H9 (cell line): ENCODE data around the gene MILR1. TPM values are rescaled to one million over a fixed set of nuclear protein-coding genes. Genes with fewer than 3 reads are reported as not detected.

Source experiments
- DNase-seq: peaks from one replicate; pipeline ENCODE4 v3.0.0-alpha.2; 2017
- H2AFZ ChIP-seq: one replicate; pipeline ENCODE4 v1.6.1; 2013; ENCODE audit warnings: mild to moderate bottlenecking, low read length, control low read depth, moderate library complexity
- H2AK5ac ChIP-seq: 2 replicates; pipeline ENCODE4 v1.6.1; 2013; ENCODE audit warnings: low read length, control low read depth, mixed read lengths; ENCODE audit not compliant: insufficient read length
- H2BK120ac ChIP-seq: one replicate; pipeline ENCODE4 v1.6.1; 2013; ENCODE audit warnings: low read depth, mild to moderate bottlenecking, low read length, control low read depth, inconsistent platforms; ENCODE audit not compliant: poor library complexity, severe bottlenecking
- H2BK12ac ChIP-seq: 2 replicates; pipeline ENCODE4 v1.6.1; 2013; ENCODE audit warnings: low read length, control low read depth, mixed read lengths, low read depth; ENCODE audit not compliant: insufficient read length
- H2BK15ac ChIP-seq: 2 replicates; pipeline ENCODE4 v1.6.1; 2013; ENCODE audit warnings: low read depth, low read length, control low read depth
- H2BK20ac ChIP-seq: one replicate; pipeline ENCODE4 v1.6.1; 2013; ENCODE audit warnings: low read depth, mild to moderate bottlenecking, low read length, control low read depth, inconsistent platforms; ENCODE audit not compliant: poor library complexity, severe bottlenecking
- H2BK5ac ChIP-seq: 2 replicates; pipeline ENCODE4 v1.6.1; 2013; ENCODE audit warnings: low read length, control low read depth, mixed read lengths; ENCODE audit not compliant: insufficient read length
- H3K14ac ChIP-seq: 2 replicates; pipeline ENCODE4 v1.6.1; 2013; ENCODE audit warnings: low read length, control low read depth; ENCODE audit not compliant: insufficient read depth
- H3K18ac ChIP-seq: 2 replicates; pipeline ENCODE4 v1.6.1; 2013; ENCODE audit warnings: low read depth, mild to moderate bottlenecking, mixed read lengths, low read length, control low read depth; ENCODE audit not compliant: insufficient read length
- H3K23ac ChIP-seq: 2 replicates; pipeline ENCODE4 v1.6.1; 2013; ENCODE audit warnings: low read length, control low read depth, mixed read lengths, low read depth; ENCODE audit not compliant: insufficient read length
- H3K23me2 ChIP-seq: 2 replicates; pipeline ENCODE4 v1.6.1; 2013; ENCODE audit warnings: low read depth, mild to moderate bottlenecking, mixed read lengths, low read length, control low read depth; ENCODE audit not compliant: insufficient read length, poor library complexity, severe bottlenecking
- H3K27ac ChIP-seq: 2 replicates; pipeline ENCODE4 v1.5.1; 2013; ENCODE audit warnings: low read length, control low read depth, mixed read lengths, low read depth; ENCODE audit not compliant: insufficient read length
- H3K27me3 ChIP-seq: 2 replicates; pipeline ENCODE4 v1.6.1; 2013; ENCODE audit warnings: low read length, control low read depth, inconsistent platforms; ENCODE audit not compliant: insufficient read depth
- H3K4ac ChIP-seq: 2 replicates; pipeline ENCODE4 v1.6.1; 2013; ENCODE audit warnings: low read depth, mild to moderate bottlenecking, control low read depth, inconsistent platforms, low read length, moderate library complexity
- H3K4me1 ChIP-seq: 2 replicates; pipeline ENCODE4 v1.6.1; 2013; ENCODE audit warnings: low read length, control low read depth, inconsistent platforms; ENCODE audit not compliant: insufficient read depth
- H3K4me2 ChIP-seq: 2 replicates; pipeline ENCODE4 v1.6.1; 2013; ENCODE audit warnings: low read length, control low read depth, mixed read lengths; ENCODE audit not compliant: insufficient read length, insufficient read depth
- H3K56ac ChIP-seq: 2 replicates; pipeline ENCODE4 v1.6.1; 2013; ENCODE audit warnings: low read depth, mild to moderate bottlenecking, mixed read lengths, low read length, control low read depth; ENCODE audit not compliant: insufficient read length
- H3K79me1 ChIP-seq: 2 replicates; pipeline ENCODE4 v1.6.1; 2013; ENCODE audit warnings: low read depth, mild to moderate bottlenecking, moderate library complexity, low read length, control low read depth, inconsistent platforms; ENCODE audit not compliant: insufficient read depth, poor library complexity, severe bottlenecking
- H3K79me2 ChIP-seq: 2 replicates; pipeline ENCODE4 v1.6.1; 2013; ENCODE audit warnings: low read length, control low read depth, inconsistent platforms; ENCODE audit not compliant: insufficient read depth
- H3K9ac ChIP-seq: 2 replicates; pipeline ENCODE4 v1.6.1; 2013; ENCODE audit warnings: low read length, control low read depth, mixed read lengths; ENCODE audit not compliant: insufficient read length; ENCODE audit errors: extremely low read depth
- H3K9me3 ChIP-seq: one replicate; pipeline ENCODE4 v1.6.1; 2013; ENCODE audit warnings: low read depth, low read length, inconsistent platforms; ENCODE audit not compliant: control insufficient read depth
- H3T11ph ChIP-seq: one replicate; pipeline ENCODE4 v1.6.1; 2013; ENCODE audit warnings: mild to moderate bottlenecking, low read length, control low read depth, inconsistent platforms
- H4K20me1 ChIP-seq: one replicate; pipeline ENCODE4 v1.6.1; 2013; ENCODE audit not compliant: control insufficient read depth, insufficient read length, insufficient read depth
- H4K5ac ChIP-seq: 2 replicates; pipeline ENCODE4 v1.6.1; 2013; ENCODE audit warnings: low read depth, mild to moderate bottlenecking, mixed read lengths, low read length, control low read depth; ENCODE audit not compliant: insufficient read length
- H4K8ac ChIP-seq: replicated peaks from 2 replicates; pipeline ENCODE4 v1.6.1; 2013; ENCODE audit warnings: low read length, control low read depth, mixed read lengths, low read depth; ENCODE audit not compliant: insufficient read length
- H4K91ac ChIP-seq: 2 replicates; pipeline ENCODE4 v1.6.1; 2013; ENCODE audit warnings: low read depth, mild to moderate bottlenecking, moderate library complexity, mixed read lengths, low read length, control low read depth; ENCODE audit not compliant: insufficient read length
- H3K27ac Mint-ChIP-seq, 3 experiments: 2 replicates in 2 of 3; 3 replicates in 1 of 3; pipeline ENCODE4 v1.8.0; 2020 to 2021; ENCODE audit warnings: mixed read lengths in 3 of 3, mild to moderate bottlenecking in 1 of 3, moderate library complexity in 1 of 3
- H3K27me3 Mint-ChIP-seq: 2 replicates; pipeline ENCODE4 v1.8.0; 2021; ENCODE audit warnings: low read depth, mild to moderate bottlenecking, moderate library complexity, mixed read lengths
- H3K36me3 Mint-ChIP-seq, 3 experiments: 2 replicates in 2 of 3; 3 replicates in 1 of 3; pipeline ENCODE4 v1.8.0; 2020 to 2021; ENCODE audit warnings: low read depth in 3 of 3, mixed read lengths in 3 of 3; ENCODE audit not compliant: insufficient read depth in 1 of 3
- H3K4me1 Mint-ChIP-seq, 2 experiments: 2 replicates each; pipeline ENCODE4 v1.8.0; 2020; ENCODE audit warnings: mixed read lengths in 2 of 2
- H3K4me3 Mint-ChIP-seq, 2 experiments: 2 replicates in 1 of 2; 3 replicates in 1 of 2; pipeline ENCODE4 v1.8.0; 2020 to 2021; ENCODE audit warnings: mild to moderate bottlenecking in 2 of 2, mixed read lengths in 2 of 2, moderate library complexity in 1 of 2
- H3K9me3 Mint-ChIP-seq, 2 experiments: 2 replicates in 1 of 2; 3 replicates in 1 of 2; pipeline ENCODE4 v1.8.0; 2020; ENCODE audit warnings: mild to moderate bottlenecking in 2 of 2, mixed read lengths in 2 of 2, moderate library complexity in 1 of 2
- WGBS: extraction: QIAGEN DNeasy Blood & Tissue Kit; methylation state at CpG from one replicate; pipeline ENCODE4 v1.1.7; 2013; ENCODE audit warnings: missing lambda C conversion rate, low lambda C conversion rate, mixed read lengths; ENCODE audit not compliant: insufficient read length; ENCODE audit errors: extremely low coverage; 5-methylcytosine and 5-hydroxymethylcytosine counted together
- total RNA-seq: library from RNA; stranded (reverse); gene quantifications from 2 replicates; pipeline ENCODE4 v1.2.1, GENCODE V29; 2021
- TF ChIP-seq, protein P1 (sequence below): fragments of 200-600 bp; sonication (generic); conservative IDR thresholded peaks from 3 replicates; pipeline ENCODE4 v1.8.0; 2021; ENCODE audit warnings: antibody characterized with exemption, mild to moderate bottlenecking

The MILR1 gene
- total RNA-seq, 1 experiment from 2014 or later, result not detected

DNA sequence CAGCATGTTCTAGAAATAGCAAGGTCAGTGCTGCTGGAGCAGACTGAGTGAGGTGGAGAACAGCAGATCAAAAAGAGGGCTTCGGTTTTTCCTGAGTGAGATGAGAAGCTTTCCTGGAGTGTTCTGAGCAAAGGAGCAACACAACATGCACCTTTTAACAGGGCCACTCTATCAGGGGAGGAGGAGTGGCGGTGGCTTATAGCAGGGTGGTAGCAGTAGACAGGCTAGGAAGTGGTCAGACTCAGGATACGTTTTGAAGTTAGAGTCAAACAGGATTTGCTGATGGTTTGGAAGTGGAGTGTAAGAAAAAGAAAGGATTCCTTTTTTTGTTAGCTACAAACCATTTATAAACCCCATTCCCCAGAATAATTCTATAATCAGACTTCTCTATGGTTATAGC, 35.5 kb downstream of the MILR1 start:
- Histone ChIP-seq H3K56ac (no peak overlapping the region), H3K14ac (no peak overlapping the region), H3K23me2 (no peaks in the 10 kb centered on the region), H3K18ac (no peak overlapping the region), H3K9ac (no peak overlapping the region), H3K4ac (no peak overlapping the region), H2BK5ac (no peak overlapping the region), H4K91ac (no peak overlapping the region), H3K4me2 (no peak overlapping the region), H3K79me1 (no peaks in the 10 kb centered on the region), H3K9me3 (no peaks in the 10 kb centered on the region), H3K27me3 (no peaks in the 10 kb centered on the region), H2BK15ac (no peak overlapping the region), H4K5ac (no peak overlapping the region), H2BK120ac (no peak overlapping the region), H2AK5ac (no peak overlapping the region), H3K23ac (no peak overlapping the region), H4K8ac (no peak overlapping the region), H3K79me2 (no peaks in the 10 kb centered on the region), H3K27ac (no peak overlapping the region), H4K20me1 (no peaks in the 10 kb centered on the region), H3K4me1 (no peaks in the 10 kb centered on the region), H2AFZ (no peak overlapping the region), H2BK20ac (no peak overlapping the region), H2BK12ac (no peak overlapping the region), H3T11ph (no peak overlapping the region)
- Mint-ChIP-seq H3K4me1 (no peaks in the 10 kb centered on the region), H3K9me3 (no peaks in the 10 kb centered on the region), H3K4me3 (no peak overlapping the region), H3K36me3 (peaks cover 33 to 87% (median 54%) of the 10 kb centered on the region in 3 experiments; a peak in 6 of 7 replicates), H3K27me3 (no peaks in the 10 kb centered on the region), H3K27ac (peak overlapping the region in 2 of 3 experiments; percentile 65 to 73; a peak in 3 of 7 replicates)
- no CpG with 5 or more reads among the region's 3 CpGs for WGBS
- no peak for DNase-seq
- TF ChIP-seq, protein P1, sequence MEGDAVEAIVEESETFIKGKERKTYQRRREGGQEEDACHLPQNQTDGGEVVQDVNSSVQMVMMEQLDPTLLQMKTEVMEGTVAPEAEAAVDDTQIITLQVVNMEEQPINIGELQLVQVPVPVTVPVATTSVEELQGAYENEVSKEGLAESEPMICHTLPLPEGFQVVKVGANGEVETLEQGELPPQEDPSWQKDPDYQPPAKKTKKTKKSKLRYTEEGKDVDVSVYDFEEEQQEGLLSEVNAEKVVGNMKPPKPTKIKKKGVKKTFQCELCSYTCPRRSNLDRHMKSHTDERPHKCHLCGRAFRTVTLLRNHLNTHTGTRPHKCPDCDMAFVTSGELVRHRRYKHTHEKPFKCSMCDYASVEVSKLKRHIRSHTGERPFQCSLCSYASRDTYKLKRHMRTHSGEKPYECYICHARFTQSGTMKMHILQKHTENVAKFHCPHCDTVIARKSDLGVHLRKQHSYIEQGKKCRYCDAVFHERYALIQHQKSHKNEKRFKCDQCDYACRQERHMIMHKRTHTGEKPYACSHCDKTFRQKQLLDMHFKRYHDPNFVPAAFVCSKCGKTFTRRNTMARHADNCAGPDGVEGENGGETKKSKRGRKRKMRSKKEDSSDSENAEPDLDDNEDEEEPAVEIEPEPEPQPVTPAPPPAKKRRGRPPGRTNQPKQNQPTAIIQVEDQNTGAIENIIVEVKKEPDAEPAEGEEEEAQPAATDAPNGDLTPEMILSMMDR, result no peak
